GM21528 (cell line): ENCODE measurements around the gene NPY5R.

Experiments
- ATAC-seq: cut with Tn5 transposase; IDR thresholded peaks from one replicate; pipeline ENCODE4 v1.9.1; 2021; ENCODE audit warnings: mild to moderate bottlenecking, moderate library complexity; ENCODE audit not compliant: unreplicated experiment, low FRiP score

The NPY5R gene

GRCh38 chr4:163384434-163384833 lies 40.7 kb downstream of the NPY5R start:
- no peak for ATAC-seq

- no peak for ATAC-seq
Measured at GRCh38 chr4:163384926-163385325, 41.2 kb downstream of the NPY5R start.

GRCh38 chr4:163385466-163385865 lies 41.8 kb downstream of the NPY5R start:
- ATAC-seq = no peak

- ATAC-seq = no peak
Measured at GRCh38 chr4:163391756-163392155, 48.1 kb downstream of the NPY5R start.

GRCh38 chr4:163392328-163392727 lies 48.6 kb downstream of the NPY5R start:
- no peak for ATAC-seq

- no peak for ATAC-seq
Measured at GRCh38 chr4:163393471-163393870, 49.8 kb downstream of the NPY5R start.

- no peak for ATAC-seq
Measured at GRCh38 chr4:163395055-163395454, 51.4 kb downstream of the NPY5R start.

- no peak for ATAC-seq
Measured at GRCh38 chr4:163395758-163396157, 52.1 kb downstream of the NPY5R start.

GRCh38 chr4:163398238-163398637 lies 54.5 kb downstream of the NPY5R start:
- ATAC-seq = no peak

- no peak for ATAC-seq
Measured at GRCh38 chr4:163400911-163401310, 57.2 kb downstream of the NPY5R start.
